Adipose tissue (tissue), 3 donors: Measurements from ENCODE around the gene SNX1. TPM values are rescaled to one million over a fixed set of nuclear protein-coding genes. Genes with fewer than 3 reads are reported as not detected.

Experiments
- H3K27ac ChIP-seq: one replicate; pipeline ENCODE4 v1.5.1; 2013; ENCODE audit warnings: low read depth, low read length
- WGBS, 3 donors: extraction: QIAGEN DNeasy Blood & Tissue Kit; methylation state at CpG; one replicate each; pipeline ENCODE4 v1.1.7; 2013; 5-methylcytosine and 5-hydroxymethylcytosine counted together
- polyA plus RNA-seq, 3 donors: library from polyadenylated mRNA; stranded (reverse); fragments of 200-250 nt; gene quantifications; one replicate each; pipeline ENCODE4 v1.2.3, GENCODE V29; 2013
- donor health status: healthy with polysubstance abuse.
- donor health status: Bipolar disorder and iron deficiency.
- donor health status: healthy.

The SNX1 gene
- polyA plus RNA-seq, 3 donors: 35.6 to 99.9 (median 93.2) TPM

DNA sequence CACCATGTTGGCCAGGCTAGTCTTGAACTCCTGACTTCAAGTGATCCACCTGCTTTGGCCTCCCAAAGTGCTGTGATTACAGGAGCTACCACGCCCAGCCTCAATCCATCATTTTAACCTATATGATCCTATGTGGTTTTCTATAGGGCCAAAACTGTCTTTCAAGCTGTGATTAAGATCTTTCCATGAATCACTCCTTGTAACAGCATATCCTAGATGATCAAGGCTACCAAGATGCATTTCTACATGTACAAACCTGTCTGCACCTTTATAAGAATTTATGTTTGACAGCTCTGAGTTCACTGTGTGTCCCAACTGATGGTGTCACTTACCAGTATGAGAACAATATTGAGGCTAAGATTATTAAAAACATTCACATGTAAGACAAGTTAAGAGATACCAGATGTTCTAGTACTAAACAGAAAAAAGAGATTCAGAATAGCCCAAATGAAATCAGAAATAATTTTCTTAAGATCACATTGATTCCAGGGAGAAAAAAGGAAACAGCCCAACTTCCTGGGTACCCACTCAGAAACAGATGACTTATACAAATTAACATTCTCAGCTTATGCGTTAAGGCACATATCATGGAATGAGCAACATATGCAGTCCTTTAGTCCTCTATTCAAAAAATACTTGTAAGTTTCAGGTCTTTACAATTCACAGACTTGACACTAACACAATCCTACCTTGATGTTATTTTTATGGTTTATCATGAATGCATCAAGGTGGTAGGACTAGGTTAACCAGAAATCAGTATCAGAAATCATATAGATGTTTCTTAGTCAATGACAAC, 91.8 kb downstream of the SNX1 start:
- H3K27ac ChIP-seq: no peak overlapping the region
- WGBS, 3 donors: 86 to 89% (median 89%) methylated on average over 2 of the region's 2 CpGs

Other genes starting within 250 kb of the SNX1 start
- 10 to 100 TPM in 1 of 3 donors, 1 to 10 TPM in 2; 3.8 to 29.7 (median 9.8) TPM for gene DAPK2, start 49.5 kb upstream of the SNX1 start, polyA plus RNA-seq
- gene CIAO2A, start 2.1 kb upstream of the SNX1 start, polyA plus RNA-seq: 10 to 100 TPM; 39.2 to 58.8 (median 44.8) TPM
- gene SNX22, start 55.7 kb downstream of the SNX1 start, polyA plus RNA-seq: 1 to 10 TPM in 2 of 3 donors, under 1 TPM in 1; 0.90 to 1.9 (median 1.6) TPM
- 100 to 1,000 TPM; 392 to 563 (median 563) TPM for gene PPIB, start 67.0 kb downstream of the SNX1 start, polyA plus RNA-seq